IMR-90 (cell line): ENCODE results near the gene CFAP92. TPM values are rescaled to one million over a fixed set of nuclear protein-coding genes. Genes with fewer than 3 reads are reported as not detected.

ENCODE experiments used
- ATAC-seq: fragments of 200-7000 bp; cut with Tn5 transposase; 2 replicates; pipeline ENCODE4 v1.9.1; 2020; ENCODE audit warnings: low read depth, mild to moderate bottlenecking, moderate library complexity
- BruUV-seq: library from RNA; stranded (reverse); fragments of 400-500 nt; replicated peaks from 2 replicates; lab custom pipeline; 2021; lab: Mats Ljungman, UMichigan
- CTCF ChIA-PET: fragments of 300-600 bp; formaldehyde crosslinking; extraction: SDS; loops from one replicate; lab custom pipeline; 2021; ENCODE audit warnings: antibody characterized with exemption; lab: Yijun Ruan, JAX
- POLR2A ChIA-PET: fragments of 300-600 bp; sonication (Branson Sonifier 250); formaldehyde crosslinking; loops from one replicate; lab custom pipeline; 2022; ENCODE audit warnings: antibody characterized with exemption; ENCODE audit not compliant: unreplicated experiment; lab: Charles Lee
- DNase-seq: peaks from one replicate; pipeline ENCODE4 v3.0.0; 2013
- H2AFZ ChIP-seq: replicated peaks from 2 replicates; pipeline ENCODE3; 2013; ENCODE audit warnings: low read length, mild to moderate bottlenecking; ENCODE audit not compliant: poor library complexity
- H2AK5ac ChIP-seq: 2 replicates; pipeline ENCODE4 v1.6.1; 2013; ENCODE audit warnings: low read depth, low read length, inconsistent platforms
- H2AK9ac ChIP-seq: replicated peaks from 2 replicates; pipeline ENCODE3; 2013; ENCODE audit warnings: mild to moderate bottlenecking, low read depth, low read length, moderate library complexity; ENCODE audit not compliant: poor library complexity
- H2BK120ac ChIP-seq: 2 replicates; pipeline ENCODE4 v1.6.1; 2013; ENCODE audit warnings: low read depth, low read length, inconsistent platforms
- H2BK15ac ChIP-seq: 3 replicates; pipeline ENCODE4 v1.6.1; 2013; ENCODE audit warnings: low read depth, low read length, inconsistent platforms
- H2BK20ac ChIP-seq: 2 replicates; pipeline ENCODE4 v1.6.1; 2013; ENCODE audit warnings: low read depth, mild to moderate bottlenecking, inconsistent platforms, low read length, moderate library complexity
- H2BK5ac ChIP-seq: 2 replicates; pipeline ENCODE4 v1.6.1; 2013; ENCODE audit warnings: mild to moderate bottlenecking, low read depth, low read length, inconsistent platforms; ENCODE audit not compliant: poor library complexity, severe bottlenecking
- H3K14ac ChIP-seq: replicated peaks from 2 replicates; pipeline ENCODE4 v1.6.1; 2013; ENCODE audit warnings: low read depth, low read length, inconsistent platforms
- H3K18ac ChIP-seq: 2 replicates; pipeline ENCODE4 v1.6.1; 2013; ENCODE audit warnings: low read depth, low read length, control low read depth
- H3K23ac ChIP-seq: 2 replicates; pipeline ENCODE4 v1.6.1; 2013; ENCODE audit warnings: low read depth, low read length, inconsistent platforms
- H3K27ac ChIP-seq: 2 replicates; pipeline ENCODE4 v1.5.1; 2013; ENCODE audit warnings: mild to moderate bottlenecking, control low read depth, low read length; ENCODE audit not compliant: insufficient read depth
- H3K27me3 ChIP-seq: 2 replicates; pipeline ENCODE4 v1.6.1; 2013; ENCODE audit warnings: low read length; ENCODE audit not compliant: control insufficient read depth, insufficient read depth
- H3K36me3 ChIP-seq: 2 replicates; pipeline ENCODE4 v1.6.1; 2013; ENCODE audit warnings: low read length, mixed read lengths; ENCODE audit not compliant: control insufficient read depth, insufficient read depth
- H3K4ac ChIP-seq: 2 replicates; pipeline ENCODE4 v1.6.1; 2013; ENCODE audit warnings: low read depth, low read length, inconsistent platforms
- H3K4me1 ChIP-seq: 2 replicates; pipeline ENCODE4 v1.6.1; 2013; ENCODE audit warnings: low read length, mixed read lengths; ENCODE audit not compliant: control insufficient read depth, insufficient read depth
- H3K4me2 ChIP-seq: 2 replicates; pipeline ENCODE4 v1.6.1; 2013; ENCODE audit warnings: low read depth, mild to moderate bottlenecking, control low read depth, low read length, moderate library complexity
- H3K4me3 ChIP-seq: 2 replicates; pipeline ENCODE4 v1.5.1; 2013; ENCODE audit warnings: low read depth, mild to moderate bottlenecking, control low read depth, low read length, moderate library complexity; ENCODE audit not compliant: insufficient read depth
- H3K56ac ChIP-seq: 2 replicates; pipeline ENCODE4 v1.6.1; 2013; ENCODE audit warnings: low read length, inconsistent platforms; ENCODE audit not compliant: insufficient read depth; ENCODE audit errors: extremely low read depth
- H3K79me1 ChIP-seq, 2 experiments: 2 replicates each; pipeline ENCODE4 v1.6.1; 2013; ENCODE audit warnings: low read length in 2 of 2, inconsistent platforms in 1 of 2, low read depth in 1 of 2
- H3K9ac ChIP-seq: 2 replicates; pipeline ENCODE4 v1.6.1; 2013; ENCODE audit warnings: low read depth, low read length, control low read depth
- H3K9me1 ChIP-seq: 2 replicates; pipeline ENCODE4 v1.6.1; 2013; ENCODE audit warnings: low read length, inconsistent platforms; ENCODE audit not compliant: insufficient read depth
- H3K9me3 ChIP-seq: 2 replicates; pipeline ENCODE4 v1.6.1; 2013; ENCODE audit warnings: low read length; ENCODE audit not compliant: control insufficient read depth, insufficient read depth
- H4K20me1 ChIP-seq: 2 replicates; pipeline ENCODE4 v1.6.1; 2013; ENCODE audit warnings: low read length, inconsistent platforms; ENCODE audit not compliant: insufficient read depth
- H4K5ac ChIP-seq: 2 replicates; pipeline ENCODE4 v1.6.1; 2013; ENCODE audit warnings: mild to moderate bottlenecking, low read depth, low read length, control low read depth
- H4K8ac ChIP-seq, 2 experiments: 2 replicates each; pipeline ENCODE4 v1.6.1; 2013; ENCODE audit warnings: low read depth in 2 of 2, low read length in 2 of 2, control low read depth in 1 of 2, inconsistent platforms in 1 of 2
- H4K91ac ChIP-seq: 2 replicates; pipeline ENCODE4 v1.6.1; 2013; ENCODE audit warnings: low read depth, low read length, inconsistent platforms; ENCODE audit not compliant: insufficient read depth
- BHLHE40 ChIP-seq: fragments of 150-350 bp; IDR thresholded peaks from 2 replicates; pipeline ENCODE4 v1.6.1; 2016; ENCODE audit warnings: mild to moderate bottlenecking, low read depth, low read length
- CEBPB ChIP-seq: IDR thresholded peaks from 2 replicates; pipeline ENCODE4 v1.6.1; 2012; ENCODE audit warnings: low read depth, low read length, improper control_type of control experiment
- CHD1 ChIP-seq: IDR thresholded peaks from 2 replicates; pipeline ENCODE4 v1.6.1; 2012; ENCODE audit warnings: low read depth, low read length, improper control_type of control experiment
- MAFK ChIP-seq: IDR thresholded peaks from 2 replicates; pipeline ENCODE4 v1.6.1; 2012; ENCODE audit warnings: low read depth, low read length, improper control_type of control experiment
- MAZ ChIP-seq: IDR thresholded peaks from 2 replicates; pipeline ENCODE4 v1.6.1; 2012; ENCODE audit warnings: low read depth, mild to moderate bottlenecking, low read length, improper control_type of control experiment, moderate library complexity, borderline replicate concordance
- MXI1 ChIP-seq: IDR thresholded peaks from 2 replicates; pipeline ENCODE4 v1.6.1; 2012; ENCODE audit warnings: low read depth, mild to moderate bottlenecking, low read length, moderate library complexity, borderline replicate concordance
- POLR2A ChIP-seq: IDR thresholded peaks from 2 replicates; pipeline ENCODE4 v1.6.1; 2012; ENCODE audit warnings: mild to moderate bottlenecking, low read depth, low read length
- RAD21 ChIP-seq: IDR thresholded peaks from 2 replicates; pipeline ENCODE4 v1.6.1; 2012; ENCODE audit warnings: low read length, improper control_type of control experiment
- RCOR1 ChIP-seq: IDR thresholded peaks from 2 replicates; pipeline ENCODE4 v1.6.1; 2012; ENCODE audit warnings: mild to moderate bottlenecking, low read length, improper control_type of control experiment; ENCODE audit not compliant: insufficient replicate concordance
- RFX5 ChIP-seq: IDR thresholded peaks from 2 replicates; pipeline ENCODE4 v1.8.0; 2012; ENCODE audit warnings: low read depth, mild to moderate bottlenecking, low read length, moderate library complexity
- SMC3 ChIP-seq: fragments of 150-350 bp; IDR thresholded peaks from 2 replicates; pipeline ENCODE4 v1.6.1; 2016; ENCODE audit warnings: low read depth, mild to moderate bottlenecking, antibody characterized with exemption, low read length, moderate library complexity
- USF2 ChIP-seq: fragments of 150-350 bp; IDR thresholded peaks from 2 replicates; pipeline ENCODE4 v1.6.1; 2017; ENCODE audit warnings: mild to moderate bottlenecking, antibody characterized with exemption, low read length, low read depth
- WGBS, 2 experiments: methylation state at CpG; one replicate each; pipeline versions ENCODE4 v1.1.5 to v1.1.7; 2013; ENCODE audit warnings: missing lambda C conversion rate in 2 of 2; ENCODE audit not compliant: insufficient read length in 1 of 2; ENCODE audit errors: extremely low coverage in 2 of 2; 5-methylcytosine and 5-hydroxymethylcytosine counted together
- dilution Hi-C: fragments of 300-500 bp; cut with HindIII; formaldehyde crosslinking; loops from one replicate; pipeline ENCODE4 v1.14.3; 2018; ENCODE audit warnings: low sequenced_read_pairs; ENCODE audit not compliant: unreplicated experiment
- in situ Hi-C: fragments of 300-500 bp; cut with MboI; formaldehyde crosslinking; loops from 3 replicates; pipeline ENCODE4 v1.14.3; 2019; ENCODE audit warnings: low sequenced_read_pairs, inconsistent platforms, mixed read lengths
- intact Hi-C: fragments of 100-400 bp; cut with micrococcal nuclease; formaldehyde crosslinking; loops from 2 replicates; pipeline ENCODE4 v1.10.0; 2022
- polyA plus RNA-seq, 3 experiments: library from polyadenylated mRNA; depleted of rRNA; stranded (reverse); fragments of >200 nt; gene quantifications; 2 replicates each; pipeline ENCODE4 v1.2.3, GENCODE V29; 2012; ENCODE audit warnings: low replicate concordance in 1 of 3
- total RNA-seq: library from RNA; depleted of rRNA; stranded (reverse); fragments of >200 nt; gene quantifications from 2 replicates; pipeline ENCODE4 v1.2.3, GENCODE V29; 2012
- TF ChIP-seq, protein P1 (sequence below): conservative IDR thresholded peaks from 2 replicates; pipeline ENCODE4 v1.5.1; 2012; ENCODE audit warnings: mild to moderate bottlenecking, low read depth, low read length, improper control_type of control experiment

CFAP92 gene
- total and polyA plus RNA-seq, 2 of the 4 experiments (the other 2 are of a cell fraction), result not detected

GRCh38 chr3:129025691-129026435 lies 32.0 kb upstream of the CFAP92 start (continued):
- TF ChIP-seq SMC3, result no peak

- no peak overlapping the region for H4K8ac ChIP-seq
- no peak overlapping the region for H4K91ac ChIP-seq
- H2AK5ac ChIP-seq, result peak overlapping the region; percentile 20; the same call in 1 of the 2 replicates
- H4K20me1 ChIP-seq, result no peaks in the 10 kb centered on the region
- H3K23ac ChIP-seq, result no peak overlapping the region
- no peak overlapping the region for H2BK5ac ChIP-seq
- ATAC-seq (no peak), DNase-seq (no peak)
- no peak overlapping the region; the same call in 1 of the 2 replicates for H3K4ac ChIP-seq
- no peaks in the 10 kb centered on the region for H3K36me3 ChIP-seq
- peak overlapping the region; percentile 32; the same call in 1 of the 2 replicates for H2BK120ac ChIP-seq
- 88% methylated on average over 10 of the region's 15 CpGs; no CpG with 5 or more reads in 1 of the 2 experiments for WGBS, 2 experiments
- H3K9me1 ChIP-seq, result peaks cover 5% of the 10 kb centered on the region
- H3K14ac ChIP-seq, result no peak overlapping the region
- in situ Hi-C loops (no loop called here), dilution Hi-C loops (no loop called here), intact Hi-C loops (no loop called here)
- H3K4me3 ChIP-seq, result no peak overlapping the region
- H3K27ac ChIP-seq, result no peak overlapping the region; the same call in 1 of the 2 replicates
- H2BK20ac ChIP-seq, result peak overlapping the region; percentile 49; the same call in 1 of the 2 replicates
- H3K18ac ChIP-seq, result peak overlapping the region; percentile 52; the same call in 1 of the 2 replicates
- BruUV-seq, result no TSS peak
- no peak overlapping the region for H2BK15ac ChIP-seq
- peaks cover 28% of the 10 kb centered on the region for H3K27me3 ChIP-seq
- ChIA-PET POLR2A (no interaction called here), CTCF (interaction anchor here (1.2 kb wide), 1 partner anchor 55 kb away, joined by 3 read pairs; no protein-coding TSS in a partner anchor)
- no peaks in the 10 kb centered on the region for H3K79me1 ChIP-seq
- H2AFZ ChIP-seq, result no peak overlapping the region
- no peak overlapping the region for H2AK9ac ChIP-seq
- no peak overlapping the region for H3K56ac ChIP-seq
- H3K9me3 ChIP-seq, result peaks cover 3% of the 10 kb centered on the region; the same call in 1 of the 2 replicates
- peak overlapping the region; percentile 81; the same call in 1 of the 2 replicates for H4K5ac ChIP-seq
- H3K4me1 ChIP-seq, result peaks cover 19% of the 10 kb centered on the region
- H3K4me2 ChIP-seq, result no peak overlapping the region; the same call in 1 of the 2 replicates
- H3K9ac ChIP-seq, result no peak overlapping the region
- no peak for TF ChIP-seq POLR2A
- no peak for TF ChIP-seq RFX5
- TF ChIP-seq USF2, result no peak
- no peak for TF ChIP-seq MAFK
- TF ChIP-seq MAZ, result no peak
- no peak for TF ChIP-seq SMC3
- no peak for TF ChIP-seq RCOR1
- TF ChIP-seq CEBPB, result no peak
- TF ChIP-seq CHD1, result no peak
- TF ChIP-seq RAD21, result no peak
- TF ChIP-seq, protein P1, sequence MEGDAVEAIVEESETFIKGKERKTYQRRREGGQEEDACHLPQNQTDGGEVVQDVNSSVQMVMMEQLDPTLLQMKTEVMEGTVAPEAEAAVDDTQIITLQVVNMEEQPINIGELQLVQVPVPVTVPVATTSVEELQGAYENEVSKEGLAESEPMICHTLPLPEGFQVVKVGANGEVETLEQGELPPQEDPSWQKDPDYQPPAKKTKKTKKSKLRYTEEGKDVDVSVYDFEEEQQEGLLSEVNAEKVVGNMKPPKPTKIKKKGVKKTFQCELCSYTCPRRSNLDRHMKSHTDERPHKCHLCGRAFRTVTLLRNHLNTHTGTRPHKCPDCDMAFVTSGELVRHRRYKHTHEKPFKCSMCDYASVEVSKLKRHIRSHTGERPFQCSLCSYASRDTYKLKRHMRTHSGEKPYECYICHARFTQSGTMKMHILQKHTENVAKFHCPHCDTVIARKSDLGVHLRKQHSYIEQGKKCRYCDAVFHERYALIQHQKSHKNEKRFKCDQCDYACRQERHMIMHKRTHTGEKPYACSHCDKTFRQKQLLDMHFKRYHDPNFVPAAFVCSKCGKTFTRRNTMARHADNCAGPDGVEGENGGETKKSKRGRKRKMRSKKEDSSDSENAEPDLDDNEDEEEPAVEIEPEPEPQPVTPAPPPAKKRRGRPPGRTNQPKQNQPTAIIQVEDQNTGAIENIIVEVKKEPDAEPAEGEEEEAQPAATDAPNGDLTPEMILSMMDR, result no peak
- TF ChIP-seq MXI1, result no peak
- no peak for TF ChIP-seq BHLHE40
Measured at GRCh38 chr3:129025108-129025507, 31.2 kb upstream of the CFAP92 start.
